Myocyte (in vitro differentiated cells): Measurements from ENCODE around the gene RIPOR3. TPM values are rescaled to one million over a fixed set of nuclear protein-coding genes. Genes with fewer than 3 reads are reported as not detected.

Source experiments
- DNase-seq: peaks from one replicate; pipeline ENCODE4 v3.0.0-alpha.2; 2012; ENCODE audit warnings: low read depth
- total RNA-seq: library from RNA; depleted of rRNA; stranded (reverse); fragments of >200 nt; gene quantifications from 2 replicates; pipeline ENCODE4 v1.2.3, GENCODE V29; 2014

Gene RIPOR3
- total RNA-seq, 1 donor from 2014 or later, result 0.16 TPM

DNA sequence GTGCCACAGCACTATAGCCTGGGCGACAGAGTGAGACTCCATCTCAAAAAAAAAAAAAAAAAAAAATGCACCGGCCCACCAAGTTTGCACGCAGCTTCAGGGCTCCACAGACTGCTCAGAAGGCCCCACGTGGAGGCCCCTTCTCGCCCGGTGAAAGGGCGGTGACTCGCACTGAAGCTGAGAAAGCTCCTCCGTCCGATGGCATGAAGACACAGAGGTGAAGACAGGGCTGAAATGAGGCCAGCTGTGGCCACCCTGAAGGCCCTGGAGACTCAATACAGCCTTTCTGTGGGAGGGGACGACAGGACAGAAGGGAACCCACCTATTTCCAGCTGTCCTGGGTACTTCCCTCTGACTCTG lies 97.1 kb downstream of the RIPOR3 start:
- DNase-seq, result no peak

DNA sequence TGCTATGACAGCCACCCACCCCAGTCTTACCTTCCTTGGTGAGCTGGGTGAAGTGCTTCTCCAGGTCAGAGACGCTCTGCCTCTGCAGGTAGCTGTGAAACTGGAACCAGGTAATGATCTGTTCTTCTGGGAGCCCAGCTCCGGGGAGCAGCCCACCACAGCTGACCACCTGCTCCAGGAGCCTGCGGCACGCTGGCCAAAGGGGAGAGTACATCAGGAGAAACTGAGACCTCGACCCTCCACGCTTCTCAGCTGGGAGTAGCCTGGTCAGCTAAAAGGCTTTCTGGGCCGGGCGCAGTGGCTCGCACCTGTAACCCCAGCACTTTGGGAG lies 98.4 kb downstream of the RIPOR3 start:
- no peak for DNase-seq

DNA sequence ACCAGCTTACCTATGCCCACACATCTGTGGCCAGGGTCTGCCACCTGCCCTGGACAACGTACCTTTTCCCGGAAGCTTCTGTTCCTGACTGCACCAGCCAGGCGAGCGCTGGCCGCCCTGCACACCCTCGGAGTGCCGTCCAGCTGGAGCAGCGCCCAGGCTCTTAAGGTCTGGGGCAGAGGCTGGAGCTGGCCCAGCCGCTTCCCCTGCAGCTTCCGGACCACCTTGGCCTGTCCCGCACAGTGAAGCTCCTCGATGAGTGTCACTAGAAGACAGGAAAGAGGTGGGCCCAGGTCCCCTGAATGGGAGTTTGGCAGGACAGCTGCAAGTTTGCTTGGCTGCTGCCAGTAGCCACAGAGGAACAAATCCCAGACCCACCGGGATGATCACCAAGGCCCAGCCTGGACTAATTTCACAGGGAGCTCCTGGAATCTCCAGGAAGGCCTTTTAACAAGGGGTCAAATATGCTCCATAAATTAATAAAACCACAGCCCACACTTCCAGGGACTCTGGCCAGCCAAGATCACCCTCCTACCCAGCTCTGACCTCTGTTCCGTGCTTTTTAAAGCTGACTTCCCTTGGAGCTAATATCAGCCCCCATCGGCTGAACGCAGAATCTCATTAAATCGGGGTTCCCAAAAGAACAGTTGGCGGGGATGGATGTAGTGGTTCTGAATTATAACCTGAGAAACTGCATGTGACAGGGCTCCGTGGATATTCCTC lies 98.9 kb downstream of the RIPOR3 start:
- DNase-seq, result no peak

DNA sequence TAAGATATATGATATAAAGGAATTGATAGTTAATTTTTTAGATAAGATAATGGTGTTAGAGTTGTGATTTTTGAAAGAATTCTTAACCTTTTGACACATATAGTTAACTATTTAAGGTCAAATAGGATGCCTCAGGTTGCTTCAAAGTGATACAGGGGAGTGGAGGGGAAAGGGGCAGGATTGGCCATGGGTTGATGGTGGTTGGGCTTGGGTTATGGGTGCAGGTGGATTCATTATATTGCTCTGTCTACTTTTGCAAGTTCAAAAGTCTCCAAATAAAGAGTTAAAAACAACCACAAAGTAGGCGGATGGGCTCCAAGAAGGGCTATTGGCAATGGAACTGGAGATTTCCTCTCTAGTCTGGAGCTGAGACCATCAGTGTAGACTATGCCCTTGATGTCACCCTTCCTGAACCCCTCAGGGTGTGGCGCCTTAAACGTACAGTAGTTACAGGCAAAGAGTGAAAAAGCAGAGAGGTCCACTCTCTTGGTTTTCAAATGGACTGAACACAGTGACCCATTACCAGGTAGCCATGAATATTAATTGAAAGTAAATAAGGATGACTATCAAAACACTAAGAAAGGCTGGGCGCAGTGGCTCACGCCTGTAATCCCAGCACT lies 100.0 kb downstream of the RIPOR3 start:
- DNase-seq, result no peak

DNA sequence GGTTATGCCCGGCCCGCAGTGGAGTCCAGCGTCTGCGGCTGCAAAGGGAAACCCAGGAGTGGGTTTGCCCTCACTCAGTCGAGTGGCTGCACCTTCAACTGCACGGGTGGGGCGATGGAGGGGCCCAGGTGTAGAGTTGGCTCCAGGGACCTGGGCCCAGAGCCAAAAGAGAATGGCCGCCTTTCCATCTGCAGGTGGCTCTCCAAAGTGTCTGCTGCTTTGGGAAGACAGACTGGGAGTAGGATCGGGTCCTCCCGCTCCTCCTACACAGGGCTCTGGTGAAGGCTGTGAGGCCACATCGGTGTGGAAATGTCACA lies 101.0 kb downstream of the RIPOR3 start:
- DNase-seq, result no peak

DNA sequence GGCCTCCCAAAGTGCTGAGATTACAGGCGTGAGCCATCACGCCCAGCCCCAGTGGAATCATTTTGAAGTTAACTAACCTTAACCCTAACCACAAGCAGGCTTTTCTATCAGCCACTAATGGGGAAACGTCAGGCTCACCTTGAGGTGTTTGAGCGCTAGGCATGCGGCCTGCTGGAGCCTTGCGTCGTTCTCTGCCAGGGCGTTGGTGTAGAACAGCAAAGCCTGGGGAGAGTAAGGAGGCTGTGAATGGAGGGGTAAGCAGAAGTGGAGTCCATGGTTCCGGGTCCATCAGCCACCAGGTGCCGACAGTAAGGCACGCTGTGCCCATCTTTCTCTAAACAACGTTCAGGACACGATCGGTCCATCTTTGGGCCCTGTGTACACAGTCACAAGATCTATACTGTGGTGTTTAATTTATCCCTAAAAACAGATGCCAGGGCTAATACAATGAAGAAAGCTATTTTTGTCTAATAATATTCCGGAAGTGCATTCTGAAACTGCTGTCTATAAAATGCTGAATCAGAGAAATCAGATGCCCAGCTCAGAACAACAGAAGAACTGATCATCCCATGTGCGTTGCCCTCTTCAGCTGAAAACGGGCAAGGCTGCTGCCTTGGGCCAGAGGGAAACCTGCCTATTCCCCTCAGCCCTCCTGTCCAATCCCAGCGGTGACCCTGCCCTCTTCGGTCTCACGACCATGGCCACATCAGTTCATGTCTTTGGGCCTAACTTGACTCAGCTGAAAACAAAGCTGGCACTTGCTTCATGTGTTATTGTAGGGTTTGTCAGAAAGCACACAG lies 101.6 kb downstream of the RIPOR3 start:
- DNase-seq, result no peak

DNA sequence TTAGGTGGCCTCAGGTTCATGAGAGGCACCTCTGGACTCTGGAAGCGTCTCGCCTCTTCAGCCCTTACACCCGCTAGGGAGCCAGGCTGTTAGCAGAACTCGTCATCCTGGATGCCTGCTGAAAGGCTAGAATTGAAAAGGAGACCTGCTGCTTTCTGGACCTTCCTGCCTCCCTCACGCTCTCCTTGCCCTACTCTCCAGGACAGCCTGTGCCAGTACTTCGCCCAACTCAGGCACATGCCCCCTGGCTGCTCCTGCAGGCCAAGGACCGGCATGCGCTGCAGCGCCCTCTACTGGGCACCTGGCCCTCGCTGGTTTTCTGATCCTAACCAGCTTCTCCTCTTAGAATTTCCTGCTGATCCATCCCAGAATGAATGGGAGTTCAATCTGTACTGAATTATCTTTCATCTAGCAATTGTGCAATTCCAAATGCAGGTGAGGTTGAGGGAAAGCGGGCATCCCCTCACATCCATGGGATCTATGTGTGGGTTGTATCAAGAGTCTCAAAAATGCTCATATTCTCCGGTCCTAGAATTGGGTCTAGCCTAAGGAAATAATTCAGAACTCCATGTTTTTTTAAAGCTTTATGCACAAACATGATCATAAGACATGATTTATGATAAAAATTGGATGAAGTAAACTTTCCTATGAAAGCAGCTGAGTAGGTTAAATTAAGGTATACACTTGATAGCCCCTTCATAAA lies 103.2 kb downstream of the RIPOR3 start:
- peak; percentile 55 for DNase-seq

DNA sequence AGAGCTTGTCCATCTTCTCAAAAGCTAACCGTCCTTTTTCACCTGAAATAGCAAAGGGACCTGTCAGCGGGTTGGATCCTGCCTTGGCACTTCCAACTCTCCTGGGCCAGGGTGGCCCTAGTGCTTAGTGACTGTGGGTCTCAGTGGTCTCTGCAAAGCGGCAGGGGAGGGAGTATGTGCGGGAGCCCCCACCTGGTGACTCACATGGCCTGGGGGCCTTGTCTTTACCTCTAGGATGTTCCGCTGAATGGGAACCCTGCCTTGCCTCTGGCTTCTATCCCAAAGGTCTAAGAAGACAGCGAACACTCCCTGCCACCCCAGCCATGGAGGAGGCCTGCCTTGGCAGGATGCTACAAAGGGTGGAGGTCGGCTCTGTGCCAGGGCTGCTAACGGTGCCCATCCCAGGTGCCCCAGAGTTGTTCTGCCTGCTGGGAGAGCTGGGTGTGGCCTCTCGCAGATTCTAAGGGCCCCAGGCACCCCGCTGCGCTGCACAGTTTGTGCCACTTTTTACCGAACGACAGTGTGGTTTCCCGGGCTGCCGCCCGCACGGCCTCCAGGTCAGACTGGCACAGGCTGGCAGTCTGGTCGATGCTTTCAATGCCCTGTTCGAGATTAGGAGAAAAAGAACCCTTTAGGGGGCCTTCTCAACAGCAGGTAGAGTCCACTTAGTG lies 103.9 kb downstream of the RIPOR3 start:
- no peak for DNase-seq

DNA sequence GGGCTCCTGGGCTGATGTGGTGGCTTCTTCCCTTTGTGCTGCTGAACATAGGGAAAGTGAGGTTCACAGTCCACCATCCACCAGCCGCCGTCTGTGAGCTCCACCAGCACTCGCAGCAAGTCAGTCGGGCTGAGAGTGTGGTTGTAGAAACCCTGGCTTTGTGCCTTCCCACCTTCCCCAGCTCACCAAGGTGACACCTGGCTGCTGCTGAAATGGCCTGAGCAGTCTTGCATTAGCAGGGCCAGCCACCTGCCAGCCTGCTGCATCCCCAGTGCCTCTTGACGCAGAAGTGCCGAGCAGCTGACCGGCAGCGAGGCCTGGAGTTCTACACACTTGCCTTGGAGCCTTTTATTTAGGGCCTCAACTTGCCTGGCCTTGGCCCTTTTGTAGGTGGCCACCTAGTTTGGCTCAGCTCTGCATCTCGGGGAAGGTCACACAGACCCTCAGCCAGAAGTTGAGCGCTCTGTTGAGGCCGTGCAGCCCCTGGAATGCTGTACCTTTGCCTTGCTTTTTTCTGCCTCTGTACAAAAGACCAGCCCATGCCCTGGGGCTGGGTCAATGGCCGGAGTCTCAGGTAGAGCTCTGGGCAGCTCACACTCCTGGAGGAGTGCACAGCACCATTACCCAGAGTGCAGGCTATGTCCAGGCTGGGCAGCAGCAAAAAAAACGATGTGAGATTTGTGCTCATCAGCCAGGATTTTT lies 104.7 kb downstream of the RIPOR3 start:
- no peak for DNase-seq

DNA sequence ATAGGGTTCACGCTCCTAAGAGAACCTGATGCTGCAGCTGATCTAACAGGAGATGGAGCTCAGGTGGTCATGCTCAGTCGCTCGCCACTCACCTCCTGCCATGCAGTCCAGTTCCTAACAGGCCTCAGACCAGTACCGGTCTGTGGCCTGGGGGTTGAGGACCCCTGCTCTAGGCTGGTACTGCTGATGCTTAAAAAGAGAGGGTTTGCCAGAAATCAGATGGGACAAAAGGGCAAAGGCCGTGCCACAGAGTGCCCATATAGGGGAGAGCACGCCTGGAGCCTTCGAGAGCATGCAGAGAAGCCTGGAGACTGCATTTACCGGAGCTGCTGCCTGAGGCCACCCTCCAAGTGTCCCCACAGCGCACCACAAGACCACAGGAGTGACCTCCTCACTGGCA lies 105.7 kb downstream of the RIPOR3 start:
- DNase-seq, result no peak

DNA sequence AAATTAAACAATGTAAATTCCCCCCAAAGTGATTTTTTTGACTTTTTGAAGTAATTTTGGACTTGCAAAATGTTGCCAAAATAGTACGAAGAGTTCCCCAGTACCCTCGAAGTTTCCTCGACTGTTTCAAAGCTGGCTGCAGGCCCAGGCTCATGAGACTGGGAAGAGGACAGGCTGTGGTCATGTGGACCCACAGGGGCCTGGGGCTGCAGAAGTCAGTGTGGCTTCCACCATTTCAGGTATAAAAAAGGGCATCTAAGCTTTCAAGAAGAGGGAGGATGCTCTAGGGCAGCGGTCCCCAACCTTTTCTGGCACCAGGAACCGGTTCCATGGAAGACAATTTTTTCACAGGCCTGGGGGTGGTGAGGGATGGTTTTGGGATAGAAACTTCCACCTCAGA lies 106.1 kb downstream of the RIPOR3 start:
- no peak for DNase-seq

DNA sequence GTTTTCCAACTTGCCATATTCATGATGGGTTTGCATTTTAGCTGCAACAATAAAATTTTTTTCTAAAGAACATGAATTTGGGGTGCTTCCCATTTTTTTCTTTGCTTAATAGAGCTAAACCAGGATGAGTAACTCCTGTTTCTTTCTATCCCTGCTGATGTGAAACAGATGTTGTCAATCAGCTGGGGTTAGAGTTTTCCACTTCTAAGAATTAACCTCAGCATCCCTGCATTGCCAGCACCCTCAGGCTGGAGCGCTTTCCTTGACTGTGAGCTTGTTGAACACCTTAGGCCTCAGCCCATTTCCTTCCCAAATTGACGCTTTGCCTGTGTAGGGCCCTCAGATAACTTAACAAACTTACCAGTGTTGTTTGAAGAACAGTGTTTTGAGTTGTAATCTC lies 106.7 kb downstream of the RIPOR3 start:
- no peak for DNase-seq

DNA sequence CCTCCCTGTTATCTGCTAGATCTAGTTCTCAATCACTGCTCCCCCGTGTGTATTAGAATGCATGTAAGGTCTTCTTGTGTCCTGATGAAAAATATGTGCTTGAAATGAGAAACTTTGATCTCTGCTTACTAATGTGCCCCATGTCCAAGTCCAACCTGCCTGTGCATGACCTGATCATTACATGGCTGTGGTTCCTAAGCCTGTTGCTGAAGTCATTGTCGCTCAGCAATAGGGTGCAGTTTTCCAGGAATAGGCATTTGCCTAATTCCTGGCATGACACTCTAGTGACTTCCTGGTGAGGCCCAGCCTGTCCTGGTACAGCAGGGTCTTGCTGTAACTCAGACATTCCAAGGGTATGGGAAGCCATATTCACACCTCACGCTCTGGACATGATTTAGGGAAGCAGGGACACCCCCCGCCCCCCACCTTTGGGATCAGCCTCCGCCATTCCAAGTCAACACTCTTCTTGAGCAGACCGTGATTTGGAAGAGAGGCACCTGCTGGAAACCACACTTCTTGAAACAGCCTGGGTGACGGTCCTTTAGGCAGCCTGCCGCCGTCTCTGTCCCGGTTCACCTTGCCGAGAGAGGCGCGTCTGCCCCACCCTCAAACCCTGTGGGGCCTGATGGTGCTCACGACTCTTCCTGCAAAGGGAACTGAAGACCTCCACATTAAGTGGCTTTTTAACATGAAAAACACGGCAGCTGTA lies 107.7 kb downstream of the RIPOR3 start:
- DNase-seq, result no peak

DNA sequence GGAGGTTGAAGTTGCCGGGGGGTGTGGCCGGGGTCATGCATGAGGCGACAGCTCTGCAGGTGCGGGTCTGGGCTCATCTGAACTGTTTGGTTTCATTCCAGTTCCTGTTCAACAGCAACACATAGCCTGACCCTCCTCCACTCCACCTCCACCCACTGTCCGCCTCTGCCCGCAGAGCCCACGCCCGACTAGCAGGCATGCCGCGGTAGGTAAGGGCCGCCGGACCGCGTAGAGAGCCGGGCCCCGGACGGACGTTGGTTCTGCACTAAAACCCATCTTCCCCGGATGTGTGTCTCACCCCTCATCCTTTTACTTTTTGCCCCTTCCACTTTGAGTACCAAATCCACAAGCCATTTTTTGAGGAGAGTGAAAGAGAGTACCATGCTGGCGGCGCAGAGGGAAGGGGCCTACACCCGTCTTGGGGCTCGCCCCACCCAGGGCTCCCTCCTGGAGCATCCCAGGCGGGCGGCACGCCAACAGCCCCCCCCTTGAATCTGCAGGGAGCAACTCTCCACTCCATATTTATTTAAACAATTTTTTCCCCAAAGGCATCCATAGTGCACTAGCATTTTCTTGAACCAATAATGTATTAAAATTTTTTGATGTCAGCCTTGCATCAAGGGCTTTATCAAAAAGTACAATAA lies 108.6 kb downstream of the RIPOR3 start:
- no peak for DNase-seq

DNA sequence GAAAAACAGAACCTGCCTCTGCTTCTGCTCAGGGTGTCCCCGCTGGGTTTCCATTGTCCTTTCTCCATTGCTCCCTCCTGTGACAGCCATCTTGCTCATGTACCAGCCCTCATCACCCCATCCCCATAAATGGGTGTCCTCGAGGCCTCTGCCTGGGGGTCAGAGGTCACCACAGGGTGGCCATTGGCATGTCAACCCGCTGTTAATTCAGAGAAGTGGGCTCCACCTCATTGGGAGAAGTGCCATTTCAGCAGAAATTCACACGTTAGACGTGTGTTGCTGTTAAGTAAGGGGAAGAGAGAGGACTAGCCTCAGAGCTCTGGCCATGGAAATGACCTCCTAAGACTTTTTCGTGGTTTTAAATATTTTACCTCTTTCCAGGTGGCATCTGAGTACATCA lies 109.2 kb downstream of the RIPOR3 start:
- DNase-seq, result no peak

DNA sequence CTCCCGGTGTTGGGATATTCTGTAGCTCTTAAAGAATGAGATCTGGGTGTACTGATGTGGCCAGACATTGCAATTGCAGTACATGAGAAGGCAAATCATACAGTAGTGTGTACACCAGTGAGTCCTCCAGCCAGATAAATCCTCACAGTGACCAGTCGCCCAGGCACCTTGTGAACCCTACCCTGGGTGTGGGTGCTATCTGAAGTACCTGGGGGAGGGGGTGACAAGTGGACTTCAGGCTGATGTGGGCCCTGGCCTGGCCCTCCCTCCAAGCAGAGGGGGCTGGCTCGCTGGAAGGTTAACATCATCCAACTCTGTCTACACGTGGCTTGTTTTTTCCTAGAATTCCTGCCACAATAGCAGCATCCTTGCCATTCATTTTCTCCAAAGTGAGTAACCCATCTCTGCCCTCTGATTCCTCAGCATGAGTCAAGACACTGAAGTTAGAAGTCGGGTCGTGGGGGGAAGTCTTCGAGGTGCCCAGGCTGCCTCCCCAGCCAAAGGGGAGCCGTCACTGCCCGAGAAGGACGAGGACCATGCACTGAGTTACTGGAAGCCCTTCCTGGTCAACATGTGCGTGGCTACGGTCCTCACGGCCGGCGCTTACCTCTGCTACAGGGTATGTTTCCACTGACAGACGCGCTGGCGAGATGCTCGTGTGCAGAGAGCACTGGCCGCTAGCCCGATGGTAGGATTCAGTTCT lies 110.3 kb downstream of the RIPOR3 start:
- no peak for DNase-seq

DNA sequence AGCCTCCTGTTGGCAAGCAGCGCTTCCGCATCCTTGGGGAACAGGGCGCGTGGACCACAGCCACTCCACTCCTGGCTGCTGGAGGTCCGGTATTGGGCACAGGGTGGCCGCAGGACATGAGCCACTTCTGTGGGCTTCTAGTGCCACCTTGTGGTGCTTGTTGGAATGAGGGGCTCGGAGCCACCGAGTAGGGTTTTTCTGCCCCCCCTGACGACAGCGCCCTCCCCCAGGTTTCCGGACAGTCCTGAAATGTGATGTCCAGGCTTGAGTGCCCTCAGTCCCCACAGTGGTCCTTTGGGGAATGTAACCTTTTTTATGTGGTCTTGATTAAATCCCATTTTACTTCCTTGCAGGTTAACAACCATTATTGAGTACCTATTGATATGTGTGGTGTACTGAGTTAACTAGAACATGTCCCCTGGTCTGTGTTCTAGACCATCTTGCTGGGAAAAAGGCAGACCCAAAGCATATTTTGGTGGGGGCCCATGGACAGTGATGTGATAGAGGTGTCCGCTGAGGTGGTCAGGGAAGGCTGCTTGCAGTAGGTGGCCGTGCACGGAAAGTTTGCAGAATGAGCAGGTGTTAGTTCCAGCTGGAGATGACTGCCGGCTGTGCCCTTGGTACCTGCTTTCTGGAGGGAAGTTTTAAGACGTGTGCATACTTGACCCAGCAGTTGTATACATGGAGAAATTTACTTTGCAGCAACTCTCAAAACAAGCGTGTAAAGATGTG lies 111.2 kb downstream of the RIPOR3 start:
- DNase-seq, result peak; percentile 53

DNA sequence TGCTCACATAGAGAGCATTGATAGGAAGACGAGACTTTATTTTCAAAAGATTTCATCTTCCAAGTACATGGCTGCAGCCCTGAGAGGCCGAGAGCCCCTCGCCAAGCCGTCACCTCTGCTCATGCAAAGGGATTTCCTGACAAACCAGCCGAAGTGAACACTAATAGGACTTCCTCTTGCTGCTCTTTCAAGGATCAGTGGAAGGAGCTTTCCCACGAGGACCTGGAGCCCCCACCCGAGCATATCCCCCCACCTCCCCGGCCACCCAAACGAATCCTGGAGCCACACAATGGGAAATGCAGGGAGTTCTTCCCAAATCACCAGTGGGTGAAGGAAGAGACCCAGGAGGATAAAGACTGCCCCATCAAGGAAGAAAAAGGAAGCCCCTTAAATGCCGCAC lies 111.8 kb downstream of the RIPOR3 start:
- DNase-seq, result no peak

DNA sequence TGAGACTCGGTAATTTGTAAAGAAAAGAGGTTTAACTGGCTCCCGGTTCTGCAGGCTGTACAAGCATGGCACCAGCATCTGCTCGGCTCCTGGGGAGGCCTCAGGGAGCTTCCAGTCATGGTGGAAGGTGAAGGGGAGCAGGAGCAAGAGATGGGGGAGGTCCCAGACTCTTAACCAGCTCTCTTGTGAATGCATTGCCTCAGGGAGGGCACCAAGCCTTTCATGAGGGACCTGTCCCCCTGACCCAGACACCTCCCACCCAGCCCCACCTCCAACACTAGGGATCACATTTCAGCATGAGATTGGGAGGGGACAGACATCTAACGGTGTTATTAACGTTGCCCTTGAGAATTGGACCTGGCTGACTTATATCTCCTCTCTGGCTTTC lies 112.6 kb downstream of the RIPOR3 start:
- DNase-seq, result no peak
